GM10248 (cell line): ENCODE results near the gene NTSR1.

ENCODE experiments used
- CTCF ChIA-PET: fragments of 300-600 bp; sonication (Branson Sonifier 250); formaldehyde crosslinking; extraction: SDS; loops from one replicate; lab custom pipeline; 2021; ENCODE audit warnings: antibody characterized with exemption; lab: Yijun Ruan, JAX
- POLR2A ChIA-PET: fragments of 350-650 bp; sonication (Branson Sonifier 250); formaldehyde crosslinking; extraction: SDS; loops from one replicate; lab custom pipeline; 2020; ENCODE audit warnings: antibody characterized with exemption; lab: Yijun Ruan, JAX
- DNase-seq: peaks from one replicate; pipeline ENCODE4 v3.0.0; 2012; ENCODE audit errors: extremely low spot score
- CTCF ChIP-seq: IDR thresholded peaks from 2 replicates; pipeline ENCODE4 v1.5.1; 2012; ENCODE audit warnings: mild to moderate bottlenecking, low read depth; ENCODE audit errors: extremely low read depth, missing control alignments, control extremely low read depth

NTSR1 gene

GRCh38 chr20:62674370-62674769, 34.3 kb upstream of the NTSR1 start:
- ChIA-PET POLR2A (no interaction called here), CTCF (interaction anchor here (2.2 kb wide), 1 partner anchor 117 kb away, joined by 7 read pairs; no protein-coding TSS in a partner anchor)
- no peak for TF ChIP-seq CTCF
- no peak for DNase-seq

- no peak for DNase-seq
- no peak for TF ChIP-seq CTCF
- ChIA-PET POLR2A (no interaction called here), CTCF (interaction anchor here (2.2 kb wide), 1 partner anchor 116 kb away, joined by 7 read pairs; no protein-coding TSS in a partner anchor)
Measured at GRCh38 chr20:62675156-62675876, 33.3 kb upstream of the NTSR1 start.

GRCh38 chr20:62675877-62676260, 32.8 kb upstream of the NTSR1 start:
- ChIA-PET POLR2A (no interaction called here), CTCF (no interaction called here)
- TF ChIP-seq CTCF = no peak
- DNase-seq = no peak

- CTCF ChIA-PET = no interaction called here
- no peak for TF ChIP-seq CTCF
- POLR2A ChIA-PET = no interaction called here
- DNase-seq = no peak
Measured at GRCh38 chr20:62676976-62677375, 31.7 kb upstream of the NTSR1 start.

- CTCF ChIA-PET = no interaction called here
- no peak for TF ChIP-seq CTCF
- DNase-seq = no peak
- POLR2A ChIA-PET = interaction anchor here (0.7 to 1.7 kb wide), 2 partner anchors 14 to 780 kb away, joined by 4 read pairs; no protein-coding TSS in a partner anchor
Measured at GRCh38 chr20:62677678-62678077, 31.0 kb upstream of the NTSR1 start.

GRCh38 chr20:62678553-62678952, 30.1 kb upstream of the NTSR1 start:
- POLR2A ChIA-PET = interaction anchor here (0.7 to 1.7 kb wide), 2 partner anchors 15 to 779 kb away, joined by 4 read pairs; no protein-coding TSS in a partner anchor
- no peak for DNase-seq
- CTCF ChIA-PET = interaction anchor here (1.3 to 1.5 kb wide), 2 partner anchors 9 to 179 kb away, joined by 3 to 4 read pairs; no protein-coding TSS in a partner anchor
- no peak for TF ChIP-seq CTCF
